HG02884 (cell line): ENCODE measurements around the gene RNPEP.
"Not testable (repeated sequence)": the region's sequence is repeated elsewhere in the genome, so short reads cannot be mapped to it uniquely, and the experiment has no call there.

ENCODE experiments used
- ATAC-seq: cut with Tn5 transposase; IDR thresholded peaks from one replicate; pipeline ENCODE4 v1.9.1; 2021; ENCODE audit warnings: mild to moderate bottlenecking, moderate library complexity; ENCODE audit not compliant: unreplicated experiment

The RNPEP gene

GRCh38 chr1:201982623-201983379 is at the start of gene RNPEP:
Gene RNPEP (plus strand): TSS chr1:201982648. CDS start chr1:201982667, 19 bp downstream.
- ATAC-seq: peak; percentile 68

GRCh38 chr1:201933840-201934430 is 48.5 kb upstream of the RNPEP start:
- ATAC-seq: no peak

- ATAC-seq: no peak
These were observed 44.7 kb upstream of the RNPEP start for GRCh38 chr1:201937624-201938213.

- ATAC-seq: no peak
These were observed 43.9 kb upstream of the RNPEP start for GRCh38 chr1:201938440-201939035.

- no peak for ATAC-seq
These were observed 43.3 kb upstream of the RNPEP start for GRCh38 chr1:201939148-201939547.

GRCh38 chr1:201939574-201939973 is 42.9 kb upstream of the RNPEP start:
- ATAC-seq: no peak

- ATAC-seq: not testable (repeated sequence)
These were observed 42.1 kb upstream of the RNPEP start for GRCh38 chr1:201940316-201940715.

- no peak for ATAC-seq
These were observed 40.9 kb upstream of the RNPEP start for GRCh38 chr1:201941420-201942128.

- ATAC-seq: no peak
These were observed 40.3 kb upstream of the RNPEP start for GRCh38 chr1:201942129-201942495.

GRCh38 chr1:201944002-201944401 is 38.4 kb upstream of the RNPEP start:
- no peak for ATAC-seq

- ATAC-seq: no peak
These were observed 37.8 kb upstream of the RNPEP start for GRCh38 chr1:201944639-201945038.

- ATAC-seq: no peak
These were observed 37.3 kb upstream of the RNPEP start for GRCh38 chr1:201945157-201945556.

- ATAC-seq: no peak
These were observed 36.6 kb upstream of the RNPEP start for GRCh38 chr1:201945863-201946223.

- no peak for ATAC-seq
These were observed 36.1 kb upstream of the RNPEP start, which contains the start of gene LMOD1 for GRCh38 chr1:201946224-201946908. Gene LMOD1 (minus strand): TSS chr1:201946548. CDS start chr1:201946340, 208 bp downstream.

- ATAC-seq: no peak
These were observed 34.8 kb upstream of the RNPEP start for GRCh38 chr1:201947697-201948008.

- no peak for ATAC-seq
These were observed 33.0 kb upstream of the RNPEP start for GRCh38 chr1:201949491-201949890.

- ATAC-seq: no peak
These were observed 28.0 kb upstream of the RNPEP start for GRCh38 chr1:201954263-201955008.

GRCh38 chr1:201955009-201955728 is 27.3 kb upstream of the RNPEP start, which contains the start of gene TIMM17A:
Gene TIMM17A (plus strand): TSS chr1:201955503. CDS start chr1:201955527, 24 bp downstream.
- ATAC-seq: peak; percentile 100

GRCh38 chr1:201955729-201956143 is 26.7 kb upstream of the RNPEP start:
- peak; percentile 29 for ATAC-seq
